HG02938 (cell line): ENCODE data around the gene KLC4.

Experiments used
- ATAC-seq: cut with Tn5 transposase; IDR thresholded peaks from one replicate; pipeline ENCODE4 v1.9.1; 2021; ENCODE audit warnings: mild to moderate bottlenecking, moderate library complexity; ENCODE audit not compliant: unreplicated experiment

KLC4 gene

DNA sequence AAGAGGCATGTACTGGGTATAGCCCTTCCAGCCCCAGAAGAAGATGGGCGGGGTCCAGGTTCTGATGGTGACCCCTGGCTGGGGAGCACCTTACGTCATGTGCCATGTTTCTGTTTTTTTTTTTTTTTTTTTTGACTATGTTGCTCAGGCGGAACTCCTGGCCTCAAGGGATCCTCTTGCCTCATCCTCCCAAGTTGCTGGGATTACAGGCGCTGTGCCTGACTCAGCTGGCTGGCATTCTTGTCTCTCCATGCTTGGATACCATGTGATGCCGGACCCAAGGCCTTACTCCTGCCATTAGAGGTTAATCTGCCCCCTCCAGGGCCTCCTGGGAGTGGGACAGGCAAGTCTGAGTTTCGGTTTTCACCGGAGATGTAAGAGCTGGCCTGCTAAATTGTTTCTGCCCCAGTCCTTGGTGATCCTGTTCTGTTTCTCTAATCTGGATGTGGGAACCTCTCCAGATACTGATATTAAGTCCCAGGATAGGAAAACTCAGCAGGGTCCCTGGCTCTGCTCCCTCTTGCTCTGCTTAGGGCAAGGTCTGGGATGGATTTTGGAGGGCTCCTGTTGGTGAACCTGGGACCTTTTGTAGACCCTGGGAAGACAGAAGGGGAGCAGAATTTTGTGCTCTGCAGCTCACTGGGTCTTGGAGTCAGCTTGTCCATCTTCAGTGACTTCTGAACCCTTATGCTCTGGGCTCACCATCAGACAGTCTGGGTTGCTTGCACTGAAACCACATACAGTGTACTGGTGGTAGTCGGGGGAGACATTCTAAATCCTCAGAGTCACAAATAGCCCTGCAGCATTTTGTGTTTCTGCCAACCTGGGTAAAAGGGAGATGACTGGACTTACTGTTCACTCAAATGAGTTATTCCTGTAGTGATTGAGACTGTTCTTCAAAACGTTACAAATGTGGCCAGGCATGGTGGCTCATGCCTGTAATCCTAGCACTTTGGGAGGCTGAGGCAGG is 61.8 kb downstream of the KLC4 start:
- ATAC-seq: no peak

- ATAC-seq: no peak
Measured at GRCh38 chr6:43122146-43122545, 62.7 kb downstream of the KLC4 start.

DNA sequence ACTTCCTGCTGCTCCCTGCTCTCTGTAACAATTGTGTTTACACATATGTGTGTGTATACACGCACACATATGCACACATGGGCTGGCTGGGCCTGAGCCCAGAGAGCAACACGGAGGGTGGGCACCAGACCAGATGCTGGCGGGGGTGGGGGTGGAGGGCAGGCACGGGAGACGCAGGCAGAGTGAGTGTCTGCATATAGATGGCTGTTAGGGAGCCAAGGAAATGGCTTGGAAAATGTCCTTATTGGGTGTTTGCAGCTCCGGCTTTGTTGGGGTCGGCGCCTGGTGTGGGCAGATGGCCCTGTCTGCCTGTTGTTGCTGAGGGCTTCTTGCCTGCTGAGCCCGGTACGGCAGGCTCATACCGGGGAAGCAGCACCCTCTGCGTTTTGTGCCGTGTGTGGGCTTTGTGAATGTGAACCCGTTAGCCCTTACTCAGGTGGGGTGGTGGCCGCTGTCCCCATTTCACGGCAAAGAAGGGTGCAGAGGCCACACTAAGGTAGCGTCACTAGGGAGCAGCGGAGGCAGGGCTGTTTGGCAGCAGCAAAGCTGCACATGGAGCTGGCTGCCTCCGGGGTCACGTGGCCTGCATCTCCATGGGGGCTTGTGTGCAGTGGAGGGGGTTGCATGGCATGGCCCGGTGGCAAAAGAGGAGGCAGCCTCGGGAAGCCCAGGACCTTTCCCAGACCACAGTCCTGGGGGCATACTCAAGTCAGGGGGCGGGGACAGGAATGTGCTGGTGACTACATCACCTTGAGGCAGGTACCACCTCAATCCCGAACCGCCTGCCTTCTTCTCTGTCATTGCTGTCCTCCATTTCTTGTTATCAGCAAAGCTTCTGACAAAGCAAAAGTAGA is 64.3 kb downstream of the KLC4 start:
- ATAC-seq: no peak

GRCh38 chr6:43124481-43124880 is 65.0 kb downstream of the KLC4 start:
- ATAC-seq: no peak
